ENCODE results near the gene UBN2.

The UBN2 gene

DNA sequence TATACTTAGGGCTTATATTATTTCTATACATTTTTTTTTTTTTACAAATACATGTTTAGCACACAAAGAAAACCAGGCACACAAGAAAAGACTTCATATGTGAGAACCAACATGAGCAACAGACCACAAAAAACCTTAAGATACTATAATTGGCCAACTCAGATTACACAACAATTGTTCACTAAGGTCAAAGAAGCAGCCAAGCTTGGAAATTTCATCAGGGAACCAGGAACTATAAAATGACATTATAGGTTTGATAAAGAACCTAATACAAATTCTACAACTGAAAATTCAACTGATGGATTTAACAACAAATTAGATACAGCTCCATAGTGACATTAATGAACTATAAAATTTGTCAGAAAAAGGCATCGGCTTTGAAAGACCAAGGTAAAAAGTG, 124.3 kb downstream of the UBN2 start:
- no peak for DNase-seq (ENCODE audit: low spot score)

Data from kidney tubule cell (primary cell).